ENCODE measurements around the gene GSDMA.
A peak's percentile ranks its signal among the peaks of the same experiment; 100 is the strongest.

Gene GSDMA

GRCh38 chr17:39962642-39963220 is at the start of gene GSDMA:
GSDMA (plus strand) TSS chr17:39963004; CDS start chr17:39965688, 2,684 bp downstream.
- DNase-seq: no peak

GRCh38 chr17:39913989-39914388 is 48.8 kb upstream of the GSDMA start:
- no peak for DNase-seq

DNA sequence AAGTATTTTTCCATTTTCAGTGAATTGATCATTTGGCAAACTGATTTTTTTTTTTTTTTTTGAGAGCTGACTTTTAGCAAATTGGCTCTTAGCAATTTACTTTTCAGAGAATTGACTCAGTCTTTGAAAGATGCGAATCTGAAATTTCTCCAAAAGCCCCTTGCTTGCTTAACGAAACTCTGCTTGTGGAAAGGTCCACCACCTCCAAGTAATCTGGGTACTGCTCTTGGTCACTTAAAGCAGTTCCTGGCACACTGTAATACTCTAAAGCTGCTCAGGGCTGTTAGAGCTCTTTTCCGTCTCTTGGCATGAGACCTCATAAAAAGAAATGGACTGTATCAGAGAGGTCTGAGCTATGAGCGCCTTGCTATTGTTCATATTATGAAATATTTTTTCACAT is 47.2 kb upstream of the GSDMA start:
- no peak for DNase-seq

GRCh38 chr17:39916918-39917317 is 45.9 kb upstream of the GSDMA start:
- DNase-seq: no peak

DNA sequence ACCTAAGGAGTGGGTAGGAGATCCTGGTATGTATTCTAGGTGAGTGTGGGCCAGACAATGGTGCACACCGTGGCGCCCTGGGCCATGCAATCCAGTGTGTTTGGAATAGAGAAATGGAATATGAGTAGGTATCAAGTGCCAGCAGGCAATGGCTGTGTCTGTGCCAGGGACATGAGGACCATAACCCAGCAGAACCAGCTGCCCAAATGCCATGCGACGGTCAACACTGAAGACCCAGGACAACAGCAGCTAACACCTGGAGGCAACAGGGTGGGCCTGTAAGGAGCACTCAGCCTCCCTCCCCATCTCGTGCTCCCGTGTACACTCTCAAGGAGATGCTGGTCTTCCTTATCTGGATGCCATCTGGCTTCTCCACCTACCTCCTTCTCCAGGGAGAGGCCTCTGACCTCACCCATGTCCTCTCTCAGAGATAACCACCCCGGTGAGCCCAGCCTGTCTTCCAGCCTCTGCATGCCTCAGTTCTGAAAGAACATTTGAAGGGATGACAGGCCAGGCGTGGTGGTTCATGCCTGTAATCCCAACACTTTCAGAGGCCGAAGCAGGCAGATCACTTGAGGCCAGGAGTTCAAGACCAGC is 43.6 kb upstream of the GSDMA start:
- no peak for DNase-seq

DNA sequence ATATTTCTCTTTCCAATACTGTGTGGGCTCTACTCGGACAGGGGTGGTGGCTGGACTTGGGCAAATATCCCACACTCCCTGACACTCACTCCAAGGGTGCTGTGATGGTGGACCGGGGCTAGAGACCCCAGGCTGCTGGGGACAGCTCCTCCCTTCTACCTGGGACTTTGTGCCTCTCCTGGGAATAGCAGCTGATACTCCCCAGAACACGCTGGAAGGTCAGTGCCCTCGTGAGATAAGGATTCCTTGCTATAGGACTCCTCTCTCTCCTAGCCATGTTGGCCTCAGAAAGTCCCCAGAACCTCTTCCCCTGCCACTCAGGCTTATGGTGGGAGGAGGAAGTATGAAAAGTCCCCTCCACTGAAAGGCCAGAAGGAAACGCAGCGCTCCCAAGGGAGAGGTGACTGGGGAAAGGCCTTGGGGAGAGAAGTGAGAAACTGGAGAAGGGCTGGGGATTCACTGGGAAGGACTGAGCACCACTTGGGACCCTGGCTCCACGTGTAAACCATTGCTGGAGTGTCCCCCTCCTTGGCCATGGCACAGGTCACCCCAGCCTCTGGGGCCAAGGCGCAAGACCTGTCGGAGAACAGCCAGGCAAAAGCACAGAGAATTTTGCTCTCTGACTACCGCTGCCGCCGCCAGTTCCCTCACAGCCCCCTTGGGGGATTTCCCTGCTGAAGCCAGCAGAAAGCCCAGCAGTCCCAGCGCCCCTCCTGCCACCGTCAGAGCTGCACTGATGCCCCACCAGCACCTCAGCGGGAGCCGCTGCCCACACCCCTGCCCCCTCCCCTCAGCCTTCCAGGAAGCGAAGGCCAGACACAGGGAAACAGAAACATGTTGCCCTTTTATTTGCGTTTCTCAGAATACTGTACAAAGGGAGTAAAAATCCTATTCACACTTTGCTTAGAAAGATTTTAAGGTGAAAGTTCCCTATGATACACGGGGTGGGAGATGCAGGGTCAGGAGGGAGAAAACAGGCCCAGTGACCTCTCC is 42.3 kb upstream of the GSDMA start:
- DNase-seq: peak; percentile 21

- DNase-seq: peak; percentile 29
Measured at GRCh38 chr17:39921323-39921722, 41.5 kb upstream of the GSDMA start.

DNA sequence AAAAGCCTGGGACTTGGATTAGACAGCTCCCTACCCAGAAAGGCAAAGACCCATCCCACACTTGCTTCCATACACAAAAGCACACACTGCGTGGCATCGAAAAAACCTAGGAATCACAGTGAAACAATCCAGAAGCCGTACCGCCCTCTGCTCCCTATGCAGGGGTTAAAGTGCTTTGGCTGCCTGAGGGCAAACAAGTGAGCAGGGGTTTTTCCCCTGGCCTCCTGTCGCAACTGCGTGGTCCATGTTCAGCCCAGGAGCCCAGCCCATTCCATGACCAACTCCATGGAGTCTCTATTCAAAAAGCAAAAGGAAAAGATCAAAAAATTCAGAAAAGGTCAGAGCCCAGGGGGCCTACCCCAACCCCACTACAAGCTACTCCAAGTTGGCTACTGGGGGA is 40.8 kb upstream of the GSDMA start:
- DNase-seq: no peak

- DNase-seq: no peak
Measured at GRCh38 chr17:39923230-39923629, 39.6 kb upstream of the GSDMA start.

DNA sequence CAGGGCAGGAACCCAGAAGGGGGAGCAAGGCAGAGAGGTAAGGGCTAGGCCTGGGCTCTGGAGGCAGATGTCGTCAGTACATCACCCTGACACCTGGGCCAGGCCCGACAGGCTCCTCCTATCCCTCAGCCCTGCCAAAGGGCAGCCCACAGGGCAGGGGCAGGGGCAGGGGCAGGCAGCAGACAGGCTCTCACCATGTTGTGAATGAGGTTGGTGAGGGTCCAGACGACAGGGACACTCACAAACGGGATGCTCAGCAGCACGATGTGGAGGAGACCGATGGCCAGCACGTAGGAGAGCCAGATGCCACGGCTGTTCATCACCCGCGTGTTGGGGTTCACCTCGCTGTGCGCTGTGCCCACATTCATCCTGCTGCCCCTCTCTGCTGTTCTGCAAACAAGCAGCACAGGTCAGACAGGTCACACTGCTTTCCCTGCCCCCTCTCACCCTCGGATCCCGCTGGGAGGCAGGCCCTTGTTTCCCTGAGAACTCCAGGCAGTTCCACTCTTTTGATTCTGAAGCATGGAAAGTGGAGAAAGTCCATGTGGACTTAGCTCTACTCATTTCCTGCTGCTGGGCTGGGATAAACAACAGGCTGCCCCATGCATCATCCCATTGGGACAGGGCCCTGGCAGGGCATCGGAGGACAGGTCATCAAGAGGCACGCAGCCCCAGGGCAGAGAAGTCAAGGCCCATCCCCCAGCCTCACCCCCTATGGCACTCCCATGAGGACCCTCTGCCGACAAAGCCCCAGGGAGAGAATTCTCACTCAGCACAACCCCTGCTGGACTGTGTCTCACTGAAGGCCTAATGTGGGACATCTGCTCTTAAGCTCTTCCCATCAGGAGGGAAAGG is 38.7 kb upstream of the GSDMA start:
- no peak for DNase-seq

DNA sequence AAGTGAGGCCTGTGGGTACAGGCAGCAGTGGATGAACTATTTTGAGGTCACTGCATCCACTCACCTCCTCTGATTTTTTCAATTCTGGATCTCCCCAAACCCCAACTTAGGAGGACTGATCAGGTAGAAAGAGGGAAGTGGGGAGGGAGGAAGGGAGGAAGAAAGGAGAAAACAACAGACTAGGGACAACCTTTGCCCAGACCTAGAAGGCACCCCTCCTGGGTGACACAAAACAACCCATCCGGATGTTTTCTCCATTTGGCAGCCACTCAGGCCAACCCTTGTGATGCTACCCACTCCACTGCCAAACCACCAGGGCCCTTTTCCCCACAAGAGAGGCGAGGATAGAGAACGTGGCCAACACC is 38.1 kb upstream of the GSDMA start:
- DNase-seq: no peak

- no peak for DNase-seq
Measured at GRCh38 chr17:39925282-39926134, 37.3 kb upstream of the GSDMA start.

GRCh38 chr17:39926135-39926587 is 36.6 kb upstream of the GSDMA start:
- DNase-seq: no peak

- DNase-seq: peak; percentile 62
Measured at GRCh38 chr17:39926588-39927100, 36.2 kb upstream of the GSDMA start.

DNA sequence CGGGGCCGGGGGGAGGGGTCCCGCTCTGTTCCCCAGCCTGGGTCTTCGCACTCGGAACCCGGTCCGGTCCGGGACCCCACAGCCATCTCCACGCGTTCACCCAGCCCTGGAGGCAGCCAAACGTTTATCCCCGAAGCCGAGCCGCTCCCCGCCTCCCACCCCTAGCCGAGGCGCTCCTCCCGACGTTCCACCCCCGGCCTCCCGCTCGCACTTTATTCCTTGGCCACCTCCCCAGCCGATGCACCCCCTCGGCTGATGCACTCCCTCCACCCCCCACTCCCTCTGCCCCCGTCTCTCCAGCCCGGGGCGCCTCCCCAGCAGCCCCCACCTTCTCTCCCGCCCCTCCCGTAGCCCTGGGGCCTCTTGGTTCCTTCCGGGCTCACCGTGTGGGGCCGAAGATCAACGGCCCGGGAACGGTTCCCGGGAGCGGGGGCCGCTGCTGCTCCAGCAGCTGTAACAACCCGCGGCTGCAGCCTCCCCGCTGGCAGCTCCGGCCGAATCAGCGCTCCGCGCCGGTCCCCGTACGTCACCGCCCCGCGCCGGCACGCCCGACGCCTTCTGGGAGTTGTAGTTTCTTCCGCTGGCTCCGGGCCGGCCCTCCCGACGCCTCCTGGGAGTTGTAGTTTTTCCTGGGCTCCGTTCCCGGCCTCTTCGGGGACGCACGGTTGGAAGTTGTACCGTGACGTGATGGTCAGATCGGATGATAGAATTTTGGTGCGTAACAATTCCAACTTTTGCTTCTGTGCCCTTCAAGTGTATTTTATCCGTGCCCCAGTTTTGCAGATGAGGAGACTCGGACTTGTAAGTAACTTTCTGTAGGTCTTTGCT is 35.5 kb upstream of the GSDMA start, which contains the start of the genes LRRC3C and ORMDL3:
Gene LRRC3C, plus strand, starts transcription at position 632 of the 828 bp plus-strand sequence. CDS start 13,792 bp downstream, outside the sequence.
Gene ORMDL3, minus strand, starts transcription at position 501 of the 828 bp plus-strand sequence. CDS start 3,398 bp downstream, outside the sequence.
- peak; percentile 93 for DNase-seq

GRCh38 chr17:39927929-39928857 is 34.6 kb upstream of the GSDMA start:
- DNase-seq: no peak

- DNase-seq: no peak
Measured at GRCh38 chr17:39928858-39929645, 33.8 kb upstream of the GSDMA start.

Measured in CD4-positive, alpha-beta T cell treated with Interleukin-17A for 4 hours (primary cell).